EL (cell line): Measurements from ENCODE around the gene RNF144B.
"Not testable (repeated sequence)": the region's sequence is repeated elsewhere in the genome, so short reads cannot be mapped to it uniquely, and the experiment has no call there.

ENCODE experiments used
- DNase-seq: peaks from one replicate; pipeline ENCODE4 v3.0.0-alpha.2; 2016

RNF144B gene

DNA sequence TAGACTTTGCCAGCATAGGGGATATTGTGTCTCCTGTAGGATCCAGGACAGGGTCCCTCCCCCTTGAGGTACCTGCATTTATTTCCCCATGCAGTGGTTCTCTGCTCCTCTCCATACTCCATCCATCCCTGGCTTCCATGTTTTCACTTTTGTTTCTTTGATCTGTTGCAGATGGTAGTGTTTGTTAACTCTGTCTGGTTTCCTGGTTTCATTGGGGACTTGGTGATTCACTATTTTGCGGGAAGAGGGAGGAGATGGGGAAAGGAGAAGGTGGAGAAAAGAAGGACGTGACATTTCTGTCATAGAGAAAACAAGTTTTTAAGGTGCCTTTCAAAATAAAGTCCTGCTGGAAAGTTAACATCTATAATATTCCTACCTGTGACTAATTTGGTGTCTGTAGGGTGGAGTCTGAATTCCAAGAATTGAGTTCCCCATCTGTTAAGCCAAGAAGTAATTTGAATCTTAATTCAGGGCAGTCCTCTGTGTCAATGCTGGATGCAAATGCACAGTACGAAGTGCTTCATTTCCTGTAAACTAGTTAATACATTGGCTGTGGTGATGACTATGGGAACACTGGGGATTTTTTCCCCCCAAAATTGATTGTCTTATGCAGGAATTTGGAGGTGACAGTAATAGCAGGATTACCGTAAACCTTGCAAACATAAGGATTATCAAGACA is 6.9 kb upstream of the RNF144B start:
- no peak for DNase-seq

DNA sequence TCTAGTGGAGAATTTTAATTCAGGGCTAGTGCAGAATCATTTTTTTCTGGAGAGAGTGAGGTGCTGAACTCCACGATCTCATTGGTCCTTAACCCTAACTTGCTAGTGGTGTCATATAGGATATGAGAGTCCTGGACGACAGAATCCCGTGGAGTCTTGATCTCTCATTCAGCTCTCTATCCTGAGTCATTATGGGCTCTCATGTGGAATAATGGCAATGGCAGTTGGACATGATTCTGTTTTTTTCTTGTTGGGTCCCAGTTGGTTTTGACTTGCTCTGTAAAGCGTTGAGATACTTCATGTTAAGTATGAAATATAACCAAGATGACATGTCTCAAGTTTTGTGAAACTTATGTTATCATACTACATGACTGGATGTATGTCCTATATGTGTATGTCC is 6.3 kb upstream of the RNF144B start:
- DNase-seq = no peak

DNA sequence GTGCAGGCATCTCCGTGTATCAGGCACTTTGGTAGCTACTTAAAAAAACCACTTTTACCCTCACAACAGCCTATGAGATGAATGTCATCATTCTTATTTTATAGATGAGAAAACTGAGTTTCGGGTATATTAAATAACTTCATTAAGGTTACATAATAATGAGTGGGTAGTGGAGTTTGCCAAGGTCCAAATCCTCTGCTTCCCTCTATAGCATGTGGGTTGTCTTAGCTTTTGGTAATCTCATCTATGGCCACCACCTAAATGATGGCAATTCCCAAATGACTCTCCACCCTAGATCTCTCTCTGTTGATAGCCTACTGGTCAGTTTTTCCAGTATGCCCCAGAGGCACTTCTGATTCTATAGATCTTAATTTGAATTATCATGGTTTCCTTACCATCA is 3.7 kb upstream of the RNF144B start:
- no peak for DNase-seq

DNA sequence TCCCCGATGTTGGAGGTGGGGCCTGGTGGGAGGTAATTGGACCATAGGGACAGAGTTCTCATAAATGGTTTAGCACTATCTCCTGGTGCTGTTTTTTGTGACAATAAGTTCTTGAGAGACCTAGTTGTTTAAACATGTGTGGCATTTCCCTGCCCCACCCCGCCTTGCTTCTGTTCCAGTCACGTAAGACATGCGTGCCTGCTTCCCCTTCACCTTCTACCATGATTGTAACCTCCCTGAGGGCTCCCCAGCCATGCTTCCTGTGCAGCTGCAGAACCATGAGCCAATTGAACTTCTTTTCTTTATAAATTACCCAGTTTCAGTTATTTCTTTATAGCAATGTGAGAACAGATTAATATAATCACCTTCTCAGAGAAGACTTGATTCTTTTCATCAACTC is 2.5 kb upstream of the RNF144B start:
- no peak for DNase-seq

DNA sequence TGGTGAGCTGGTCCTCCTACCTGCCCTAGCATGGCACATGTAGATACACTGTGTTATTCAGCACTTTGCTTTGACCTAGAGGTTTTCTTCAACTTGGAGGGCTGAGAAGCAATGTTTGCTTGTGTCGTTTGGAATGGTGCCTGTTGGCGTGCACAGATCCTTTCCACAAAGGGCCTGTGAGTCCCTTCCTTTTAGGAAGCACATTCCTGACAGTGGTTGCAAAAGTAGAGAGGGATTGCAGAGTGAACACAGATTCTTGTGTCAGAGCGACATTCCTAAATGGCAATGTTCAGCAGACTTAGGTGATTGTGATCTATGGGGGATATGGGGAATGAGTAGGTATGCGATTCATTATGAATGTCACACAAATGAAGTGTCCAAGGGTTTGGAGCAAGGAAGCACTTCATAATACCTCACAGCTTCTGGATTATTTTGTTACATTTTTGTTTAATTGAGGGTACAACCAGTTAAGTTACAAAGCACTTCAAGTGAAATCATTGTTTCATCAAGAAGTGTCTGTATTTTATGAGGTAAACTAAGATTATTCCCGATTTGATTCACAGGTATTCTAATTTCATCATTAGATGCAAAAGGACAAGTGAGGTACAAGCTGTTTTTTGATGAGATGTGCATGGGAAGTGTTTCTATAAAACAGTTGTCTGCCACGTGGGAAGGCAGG is 713 bp upstream of the RNF144B start:
- no peak for DNase-seq

DNA sequence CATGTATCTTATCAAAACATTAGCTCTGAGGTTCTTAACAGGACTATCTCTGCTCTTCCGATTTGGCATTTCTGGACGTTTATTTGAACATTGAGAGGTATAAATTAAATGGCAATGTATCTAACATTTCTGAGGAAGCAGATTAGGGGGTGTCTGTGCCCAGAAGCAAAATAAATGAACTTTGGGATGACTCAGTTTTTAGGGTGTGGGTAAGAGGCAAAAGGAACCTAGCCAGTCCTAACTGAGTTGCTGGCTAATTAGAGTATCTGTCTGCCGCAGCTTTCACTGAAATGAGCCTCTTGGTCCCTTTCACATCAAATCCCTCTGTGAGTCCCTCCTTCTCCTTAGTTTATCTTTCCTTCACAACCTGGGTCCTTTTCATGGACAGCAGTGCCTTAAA is 1.1 kb downstream of the RNF144B start:
- DNase-seq = peak; percentile 50

DNA sequence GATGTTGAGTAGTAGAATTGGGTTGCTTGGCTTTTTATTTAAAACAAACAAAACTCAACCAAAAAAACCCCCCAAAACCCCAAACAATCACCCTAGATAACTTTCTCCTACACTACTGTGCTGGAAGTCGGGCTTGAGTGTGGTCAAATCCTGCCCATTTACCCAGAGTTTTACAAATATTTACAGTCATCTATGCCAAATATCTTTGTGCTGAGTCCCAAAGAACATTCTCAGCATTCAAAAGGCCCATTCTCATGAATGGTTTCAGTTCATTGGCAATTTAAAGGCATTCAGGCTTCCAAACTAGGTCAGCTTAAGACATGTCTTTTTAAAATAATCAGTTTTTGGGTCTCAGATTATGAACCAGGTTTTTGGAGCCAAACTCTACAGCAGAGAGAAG is 1.8 kb downstream of the RNF144B start:
- DNase-seq = peak; percentile 86

DNA sequence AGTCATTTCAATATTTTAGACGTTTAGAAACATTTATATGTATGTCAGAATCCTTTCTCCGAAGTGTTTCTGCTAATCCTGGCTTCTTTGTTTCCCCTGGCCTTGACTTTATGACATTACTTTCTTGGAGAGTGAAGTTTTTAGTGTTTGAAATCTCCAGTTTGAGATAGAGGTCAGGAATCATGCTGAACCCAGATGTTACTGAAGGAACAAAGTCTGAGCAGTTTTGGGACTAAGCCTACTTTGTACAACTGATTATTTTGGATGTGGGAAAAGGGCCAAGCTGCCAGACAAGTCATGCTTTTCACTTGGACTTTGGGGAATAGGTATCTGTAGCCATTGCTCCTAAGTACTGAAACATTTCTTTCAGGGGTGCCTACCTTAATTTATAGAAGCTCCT is 2.3 kb downstream of the RNF144B start:
- DNase-seq = peak; percentile 53

DNA sequence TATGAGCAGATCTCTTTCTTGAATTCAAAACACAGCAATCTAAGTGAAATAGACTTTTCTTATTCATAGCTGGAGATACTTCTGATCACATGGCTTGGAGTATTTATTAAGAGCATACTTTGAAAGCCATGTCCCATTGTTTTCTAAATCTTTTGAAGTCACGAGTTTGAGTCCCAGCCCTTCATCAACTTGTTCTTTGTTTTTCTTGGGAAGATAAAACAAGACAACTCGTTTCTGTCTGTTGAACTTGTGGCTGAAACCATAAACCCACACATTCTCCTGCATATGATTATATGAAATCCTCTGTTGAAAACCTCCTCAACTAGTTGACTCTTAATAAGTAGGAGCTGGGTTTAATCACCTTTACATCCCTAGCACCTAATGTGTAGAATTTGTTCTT is 3.3 kb downstream of the RNF144B start:
- DNase-seq = no peak

DNA sequence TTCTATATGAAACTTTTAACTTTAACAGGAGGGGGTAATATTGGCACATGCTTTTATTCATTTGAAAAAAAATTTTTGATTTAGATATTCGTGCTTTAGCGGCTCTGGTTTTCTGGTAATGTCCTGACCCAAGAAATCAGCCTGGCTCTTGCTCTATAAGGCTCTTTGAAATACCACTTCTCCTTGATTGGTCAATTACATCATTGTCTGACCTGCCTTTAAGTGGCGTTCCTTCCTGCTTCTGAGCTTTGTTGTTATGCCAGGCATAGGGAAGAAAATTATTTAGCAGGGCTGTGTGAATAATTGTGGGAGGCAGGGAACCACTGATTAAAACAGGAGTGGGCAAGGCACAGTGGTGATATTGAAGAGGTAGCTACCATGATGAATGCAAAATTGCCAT is 3.9 kb downstream of the RNF144B start:
- DNase-seq = no peak

DNA sequence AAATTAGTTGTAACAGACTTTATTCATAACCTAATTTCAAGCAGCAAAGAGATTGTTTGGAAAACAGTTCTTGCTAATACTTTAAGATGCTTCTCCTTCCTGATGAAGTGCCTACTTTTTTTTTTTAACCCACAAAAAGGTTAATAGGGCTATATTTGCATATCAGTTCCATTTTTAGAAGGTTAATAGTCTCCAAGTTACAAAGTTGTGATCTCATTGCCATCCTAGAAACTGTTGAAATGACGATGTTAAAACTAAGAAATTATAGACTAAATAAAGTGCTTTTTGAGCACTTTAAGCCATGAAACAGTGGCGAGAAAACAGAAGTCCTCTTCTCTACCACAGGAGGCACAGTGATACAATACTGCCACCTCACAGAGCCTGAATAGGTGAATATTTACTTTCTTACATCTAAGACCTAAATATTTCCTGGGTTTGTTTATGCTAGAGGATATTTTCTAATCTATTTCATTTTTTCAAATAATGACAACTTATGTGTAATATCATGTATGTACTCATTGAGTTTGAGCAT is 5.3 kb downstream of the RNF144B start:
- no peak for DNase-seq

DNA sequence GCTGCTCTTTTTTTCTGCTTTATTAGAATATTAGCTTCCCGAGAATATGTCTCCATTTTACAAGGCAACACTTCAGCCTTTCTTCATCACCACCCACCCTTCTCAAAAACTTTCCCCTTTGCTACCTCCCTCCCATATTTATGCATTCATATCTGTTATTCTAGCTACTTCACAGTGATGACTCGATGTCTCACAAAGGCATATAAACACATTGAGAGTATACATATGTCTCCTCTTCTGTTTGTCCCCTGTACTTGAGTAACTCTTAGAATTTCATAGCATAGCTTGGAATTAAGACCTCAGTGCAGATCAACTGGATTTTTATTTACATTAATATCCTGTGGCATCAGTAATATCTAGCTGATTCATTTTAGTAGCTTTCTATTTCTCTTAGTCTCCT is 6.5 kb downstream of the RNF144B start:
- no peak for DNase-seq

DNA sequence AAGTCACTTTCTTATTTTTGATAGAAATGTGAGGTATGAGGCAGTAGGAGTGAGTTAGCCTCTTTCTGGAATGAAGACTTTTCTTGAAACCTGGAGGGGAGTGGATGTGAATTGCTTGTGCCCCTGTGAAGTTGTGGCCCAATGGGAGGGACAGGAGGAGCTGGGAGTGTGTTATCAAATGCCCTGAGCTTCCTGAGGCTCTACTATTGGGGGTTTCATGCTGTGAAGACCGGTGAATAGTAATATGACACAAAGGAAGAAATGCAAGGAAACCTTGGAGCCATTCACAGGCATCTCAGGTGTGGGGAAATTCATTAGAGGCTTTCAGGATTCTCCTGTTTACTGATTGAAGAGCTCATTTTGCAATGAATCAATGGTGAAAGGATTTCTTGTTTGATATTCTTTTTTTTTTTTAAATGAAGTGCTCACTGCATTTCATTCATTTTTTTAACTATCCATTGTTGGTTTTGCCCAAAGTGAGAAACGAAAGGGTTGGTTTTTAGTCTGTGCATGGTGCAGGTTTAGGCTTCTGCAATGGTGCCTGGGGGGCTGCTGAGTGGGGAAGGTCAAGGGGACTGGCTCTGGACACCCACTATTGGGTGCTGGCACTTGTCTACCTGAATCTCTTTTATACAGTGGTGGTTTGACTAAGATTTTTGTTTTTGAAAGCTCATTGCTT is 8.2 kb downstream of the RNF144B start:
- no peak for DNase-seq

DNA sequence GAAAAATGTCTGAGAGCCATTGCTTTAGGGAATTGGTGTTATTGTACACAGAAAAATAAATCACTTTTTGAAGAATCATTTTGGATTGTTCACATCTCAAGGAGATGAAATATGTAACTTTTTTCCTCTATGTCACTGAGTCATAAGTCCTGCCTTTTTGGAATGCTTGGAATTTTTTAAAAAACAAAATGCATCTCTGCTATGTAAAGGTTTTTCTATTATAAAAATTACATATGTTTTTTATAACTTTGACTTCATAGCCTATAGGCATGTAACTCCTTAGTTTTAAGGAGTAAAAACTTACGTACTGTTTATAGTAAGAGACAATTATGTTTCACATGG is 8.7 kb downstream of the RNF144B start:
- DNase-seq = peak; percentile 72

DNA sequence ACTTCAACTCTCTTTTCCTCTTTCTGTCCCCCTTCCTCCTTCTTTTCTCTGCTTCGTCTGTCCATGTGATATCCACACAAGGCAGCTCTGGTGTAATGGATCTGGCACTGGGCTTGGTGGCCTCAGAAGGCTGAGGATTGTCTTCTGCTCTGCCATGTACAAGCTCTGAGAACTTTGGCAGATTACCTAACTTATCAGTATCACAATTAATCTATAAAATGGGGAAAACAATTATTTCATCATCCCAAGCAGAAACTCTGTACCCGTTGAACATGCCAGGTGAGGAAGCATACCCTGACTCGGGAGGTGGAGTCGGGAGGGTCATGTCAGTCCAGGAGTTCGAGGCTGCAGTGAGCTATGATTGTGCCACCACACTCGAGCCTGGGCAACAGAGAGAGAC is 10.6 kb downstream of the RNF144B start:
- DNase-seq = no peak

DNA sequence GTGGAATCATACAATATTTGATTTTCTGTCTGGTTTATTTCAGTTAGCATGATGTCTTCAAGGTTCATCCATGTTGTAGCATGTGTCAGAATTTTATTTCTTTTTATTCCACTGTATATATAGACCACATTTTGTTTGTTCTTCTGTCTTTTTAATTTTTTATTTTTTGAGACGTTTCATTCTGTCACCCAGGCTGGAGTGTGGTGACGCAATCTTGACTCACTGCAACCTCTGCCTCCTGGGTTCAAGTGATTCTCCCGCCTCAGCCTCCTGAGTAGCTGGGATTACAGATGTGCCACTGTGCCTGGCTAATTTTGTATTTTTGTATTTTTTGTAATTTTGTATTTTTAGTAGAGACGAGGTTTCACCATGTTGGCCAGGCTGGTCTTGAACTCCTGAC is 11.1 kb downstream of the RNF144B start:
- not testable (repeated sequence) for DNase-seq

DNA sequence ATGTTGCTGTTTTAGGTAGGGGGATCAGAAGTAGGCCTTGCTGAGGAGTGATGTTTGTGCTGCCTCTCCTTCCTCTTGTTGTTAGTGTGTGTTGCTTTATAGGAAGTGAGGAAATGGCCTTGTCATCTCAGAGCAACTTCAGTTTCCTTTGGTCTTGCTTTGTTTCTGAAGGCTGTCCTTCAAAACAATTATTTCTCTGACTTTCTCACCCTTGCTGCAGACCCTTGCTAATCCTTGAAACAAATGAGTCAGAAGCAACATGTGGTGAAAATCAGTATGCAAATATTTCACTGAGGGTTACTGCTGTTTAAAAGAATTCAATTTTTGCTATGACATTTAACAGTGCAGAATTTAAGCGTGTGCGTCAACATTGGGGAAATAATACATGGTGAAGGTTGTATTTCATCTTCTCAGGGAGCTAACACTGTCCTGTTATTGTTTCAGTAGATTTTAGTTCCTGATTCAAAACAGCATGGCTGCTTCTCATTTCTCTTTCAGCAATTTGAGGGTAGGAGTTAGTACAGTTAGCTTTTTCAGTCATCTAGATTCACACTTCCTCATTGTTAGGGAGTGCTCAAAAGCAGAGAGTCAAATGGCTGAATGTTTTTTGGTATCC is 13.8 kb downstream of the RNF144B start:
- peak; percentile 72 for DNase-seq

DNA sequence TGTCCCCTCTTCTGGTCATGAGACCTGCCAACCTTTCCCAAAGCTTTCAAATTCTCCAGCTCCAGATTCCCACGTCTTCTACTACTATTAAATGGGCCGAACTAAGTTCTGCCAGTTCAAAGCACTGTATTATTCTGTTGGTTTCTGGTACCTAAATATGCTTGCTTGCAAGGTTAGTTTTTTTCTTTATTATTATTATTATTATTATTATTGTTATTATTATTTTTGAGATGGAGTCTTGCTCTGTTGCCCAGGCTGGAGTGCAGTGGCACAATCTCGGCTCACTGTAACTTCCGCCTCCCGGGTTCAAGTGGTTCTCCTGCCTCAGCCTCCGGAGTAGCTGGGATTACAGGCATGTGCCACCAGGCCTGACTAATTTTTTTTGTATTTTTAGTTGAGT is 17.8 kb downstream of the RNF144B start:
- not testable (repeated sequence) for DNase-seq

DNA sequence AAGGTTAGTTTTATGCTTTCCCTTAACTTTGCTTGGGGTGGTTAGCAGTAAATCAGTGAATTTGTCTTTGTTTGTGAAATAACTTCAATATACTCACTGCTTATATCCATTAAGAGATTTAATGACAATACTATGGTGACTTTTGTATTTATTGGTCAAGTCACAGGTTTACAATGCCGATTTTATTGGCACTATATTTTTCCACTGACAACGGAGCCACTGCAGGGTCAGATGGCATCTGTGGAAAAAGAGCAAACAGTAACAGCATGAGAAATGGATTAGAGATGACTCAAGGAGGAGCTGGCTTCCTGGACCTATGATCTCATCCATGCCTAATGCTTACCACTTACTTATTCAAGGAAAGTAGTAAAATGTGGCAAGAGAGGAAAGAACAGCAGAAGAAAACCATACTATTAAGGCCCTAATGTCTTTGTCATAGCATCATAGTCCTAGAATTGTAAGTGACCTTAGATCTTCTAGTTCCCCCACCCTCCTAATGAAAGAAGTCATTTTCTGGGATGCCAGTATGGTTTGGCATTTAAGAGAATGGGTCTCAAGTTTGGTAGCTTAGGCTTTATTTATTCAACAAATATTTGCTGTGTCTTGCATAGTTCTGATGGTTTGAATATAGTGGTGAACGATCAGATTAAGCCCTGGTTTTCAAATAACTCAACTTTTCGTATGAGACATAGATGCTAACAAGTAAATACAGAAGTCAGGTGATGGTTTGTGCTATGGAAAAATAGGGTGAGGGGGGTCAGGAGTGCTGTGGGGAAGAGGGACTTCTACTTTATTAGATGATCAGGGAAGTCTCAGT is 18.5 kb downstream of the RNF144B start:
- DNase-seq = peak; percentile 96

DNA sequence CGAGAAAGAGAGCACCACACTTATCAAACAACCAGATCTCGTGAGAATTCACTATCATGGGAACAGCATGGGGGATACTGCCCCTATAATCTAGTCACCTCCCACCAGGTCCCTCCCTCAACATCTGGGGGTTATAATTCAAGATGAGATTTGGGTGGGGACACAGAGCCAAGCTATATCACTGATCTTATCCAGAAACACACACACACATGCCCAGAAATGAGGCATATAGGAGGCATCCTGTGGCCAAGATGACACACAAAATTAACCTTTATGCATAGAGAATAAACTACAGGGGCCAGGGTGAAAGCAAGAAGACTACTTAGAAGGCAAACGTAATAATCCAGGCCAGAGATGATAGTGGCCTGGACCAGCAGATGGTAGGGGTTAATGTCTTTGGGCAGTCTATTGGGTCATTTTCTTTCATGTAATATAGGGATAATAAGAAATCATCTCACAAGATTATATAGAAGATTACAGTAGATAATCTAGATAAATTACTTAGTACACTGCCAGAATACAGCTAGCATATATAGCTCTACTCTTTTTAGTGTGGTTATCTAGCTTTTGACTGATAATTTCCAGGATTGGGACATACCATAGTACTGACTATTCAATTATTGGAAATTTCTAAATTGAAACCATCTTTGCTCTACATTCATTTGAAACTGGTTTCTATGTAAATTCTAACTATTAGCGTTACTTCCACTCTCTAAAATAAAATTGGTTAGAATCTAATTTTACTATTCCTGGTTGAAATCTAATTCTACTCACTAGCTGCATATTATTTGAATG is 20.0 kb downstream of the RNF144B start:
- peak; percentile 61 for DNase-seq

DNA sequence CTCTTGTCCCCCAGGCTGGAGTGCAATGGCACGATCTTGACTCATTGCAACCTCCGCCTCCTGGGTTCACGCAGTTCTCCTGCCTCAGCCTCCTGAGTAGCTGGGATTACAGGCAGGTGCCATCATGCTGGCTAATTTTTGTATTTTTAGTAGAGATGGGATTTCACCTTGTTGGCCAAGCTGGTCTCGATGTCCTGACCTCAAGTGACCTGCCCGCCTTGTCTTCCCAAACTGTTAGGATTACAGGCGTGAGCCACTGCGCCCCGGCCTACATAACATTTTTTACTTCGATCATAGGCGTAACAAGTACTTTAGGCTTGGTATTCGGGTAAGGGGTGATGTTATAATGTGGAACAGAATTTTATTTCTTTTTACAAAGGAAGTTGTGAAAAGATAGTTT is 22.5 kb downstream of the RNF144B start:
- DNase-seq = not testable (repeated sequence)

DNA sequence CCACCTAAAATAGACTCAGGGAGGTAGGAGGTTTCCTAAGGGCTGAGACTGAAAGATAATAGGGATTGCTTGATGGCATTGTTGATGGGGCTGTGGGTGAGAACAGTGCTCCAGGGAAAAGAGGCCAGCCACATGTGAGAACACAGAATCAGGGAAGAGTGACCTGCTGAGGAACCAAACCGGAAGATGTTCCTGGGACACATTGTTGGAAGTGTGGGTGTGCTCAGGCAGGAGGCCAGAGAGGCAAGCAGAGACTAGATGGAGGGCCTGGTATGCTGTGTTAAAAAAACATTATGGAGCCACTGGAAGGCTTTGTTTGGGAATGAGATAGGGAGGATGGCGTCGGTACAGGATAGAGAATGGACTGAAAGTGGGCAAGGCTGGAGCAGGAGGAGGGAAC is 23.3 kb downstream of the RNF144B start:
- no peak for DNase-seq
